Endothelial cell of umbilical vein (primary cell): ENCODE measurements around the gene BLACAT1. TPM values are rescaled to one million over a fixed set of nuclear protein-coding genes. Genes with fewer than 3 reads are reported as not detected.

Experiments used
- BruUV-seq: library from RNA; stranded (reverse); fragments of 400-500 nt; replicated peaks from 2 replicates; lab custom pipeline; 2021; lab: Mats Ljungman, UMichigan
- CTCF ChIA-PET: fragments of 300-600, 350-600 bp; sonication (Branson Sonifier 250); formaldehyde crosslinking; loops from one replicate; lab custom pipeline; 2021; ENCODE audit warnings: antibody characterized with exemption, inconsistent platforms; lab: Charles Lee
- POLR2A ChIA-PET: fragments of 300-600, 350-600 bp; sonication (Branson Sonifier 250); formaldehyde crosslinking; loops from one replicate; lab custom pipeline; 2021; ENCODE audit warnings: antibody characterized with exemption, inconsistent platforms; lab: Charles Lee
- DNase-seq: peaks from one replicate; pipeline ENCODE4 v3.0.0-alpha.2; 2011; ENCODE audit warnings: low read depth, low spot score
- FAIRE-seq: peaks from 2 replicates; lab custom pipeline; 2011; peaks lifted over from hg19 to GRCh38; lab: Jason Lieb, UNC
- H2AFZ ChIP-seq: 2 replicates; pipeline ENCODE4 v1.6.0; 2012; ENCODE audit warnings: low read depth, low read length, control low read depth, inconsistent platforms
- H3K27ac ChIP-seq: 2 replicates; pipeline ENCODE4 v1.5.1; 2011; ENCODE audit warnings: low read depth, mild to moderate bottlenecking, control low read depth, low read length, moderate library complexity; ENCODE audit not compliant: insufficient read depth
- H3K27me3 ChIP-seq, 2 experiments: 2 replicates each; pipeline versions ENCODE4 v1.6.0 to v1.6.1; 2011; ENCODE audit warnings: low read length in 2 of 2, mixed read lengths in 1 of 2; ENCODE audit not compliant: control insufficient read depth in 2 of 2, insufficient read depth in 2 of 2
- H3K36me3 ChIP-seq, 2 experiments: 2 replicates in 1 of 2; 3 replicates in 1 of 2; pipeline ENCODE4 v1.5.1; 2011; ENCODE audit warnings: low read length in 2 of 2, mild to moderate bottlenecking in 1 of 2, moderate library complexity in 1 of 2; ENCODE audit not compliant: control insufficient read depth in 2 of 2, insufficient read depth in 2 of 2; ENCODE audit errors: extremely low read depth in 1 of 2
- H3K4me1 ChIP-seq: 3 replicates; pipeline ENCODE4 v1.5.1; 2011; ENCODE audit warnings: mild to moderate bottlenecking, low read length; ENCODE audit not compliant: control insufficient read depth, insufficient read depth; ENCODE audit errors: extremely low read depth
- H3K4me2 ChIP-seq: 2 replicates; pipeline ENCODE4 v1.6.1; 2011; ENCODE audit warnings: low read length, control low read depth, mixed read lengths; ENCODE audit not compliant: insufficient read depth
- H3K4me3 ChIP-seq, 3 experiments: fragments of 200-600 bp in 1 of 3; sonication (generic), shearing (Covaris generic) in 1 of 3; replicated peaks in 1 of 3; 2 replicates each; pipeline ENCODE4 v1.5.1; 2011 to 2016; ENCODE audit warnings: control low read depth in 3 of 3, low read length in 3 of 3, mild to moderate bottlenecking in 2 of 3, inconsistent platforms in 1 of 3, low read depth in 1 of 3, moderate library complexity in 1 of 3; ENCODE audit not compliant: insufficient read depth in 1 of 3
- H3K79me2 ChIP-seq: 2 replicates; pipeline ENCODE4 v1.6.0; 2012; ENCODE audit warnings: low read length, inconsistent platforms; ENCODE audit not compliant: control insufficient read depth, insufficient read depth
- H3K9ac ChIP-seq: replicated peaks from 2 replicates; pipeline ENCODE3; 2011; ENCODE audit warnings: low read length, control low read depth; ENCODE audit not compliant: insufficient read depth; ENCODE audit errors: extremely low read depth
- H3K9me1 ChIP-seq: replicated peaks from 3 replicates; pipeline ENCODE4 v1.6.0; 2011; ENCODE audit warnings: mild to moderate bottlenecking, low read length; ENCODE audit not compliant: control insufficient read depth, insufficient read depth; ENCODE audit errors: extremely low read depth
- H3K9me3 ChIP-seq: replicated peaks from 2 replicates; pipeline ENCODE4 v1.5.1; 2012; ENCODE audit warnings: low read length, inconsistent platforms; ENCODE audit not compliant: control insufficient read depth, insufficient read depth
- H4K20me1 ChIP-seq: replicated peaks from 2 replicates; pipeline ENCODE3; 2011; ENCODE audit warnings: mild to moderate bottlenecking, low read length; ENCODE audit not compliant: control insufficient read depth, insufficient read depth; ENCODE audit errors: extremely low read depth
- EZH2 ChIP-seq: IDR thresholded peaks from 2 replicates; pipeline ENCODE4 v1.6.1; 2012; ENCODE audit warnings: borderline replicate concordance, low read depth, mild to moderate bottlenecking, moderate library complexity, low read length, inconsistent platforms; ENCODE audit not compliant: severe bottlenecking
- FOS ChIP-seq: IDR thresholded peaks from 2 replicates; pipeline ENCODE4 v1.6.1; 2011; ENCODE audit warnings: mild to moderate bottlenecking, low read length, moderate library complexity, borderline replicate concordance; ENCODE audit not compliant: insufficient read depth
- GATA2 ChIP-seq: IDR thresholded peaks from 2 replicates; pipeline ENCODE4 v1.7.0; 2011; ENCODE audit warnings: low read depth, mild to moderate bottlenecking, moderate library complexity, mixed read lengths, low read length; ENCODE audit not compliant: insufficient read length, insufficient read depth
- JUN ChIP-seq: IDR thresholded peaks from 2 replicates; pipeline ENCODE4 v1.6.1; 2011; ENCODE audit warnings: borderline replicate concordance, low read depth; ENCODE audit not compliant: insufficient read length, insufficient read depth
- MYC ChIP-seq: IDR thresholded peaks from one replicate; pipeline ENCODE4 v1.6.1; 2011; ENCODE audit warnings: mild to moderate bottlenecking, low read depth, low read length
- POLR2A ChIP-seq: IDR thresholded peaks from 2 replicates; pipeline ENCODE4 v1.6.1; 2012; ENCODE audit warnings: low read depth, mild to moderate bottlenecking, control low read depth, low read length
- POLR2AphosphoS5 ChIP-seq: IDR thresholded peaks from 2 replicates; pipeline ENCODE4 v1.6.1; 2012; ENCODE audit warnings: low read depth, mild to moderate bottlenecking, control low read depth, low read length, moderate library complexity; ENCODE audit not compliant: insufficient read depth
- dilution Hi-C: fragments of 300-500 bp; cut with MboI; formaldehyde crosslinking; loops from one replicate; pipeline ENCODE4 v1.15.0; 2019; ENCODE audit warnings: low sequenced_read_pairs; ENCODE audit not compliant: extremely low pct_ligation_motif_present
- intact Hi-C: fragments of 100-400 bp; cut with micrococcal nuclease; formaldehyde crosslinking; loops from one replicate; pipeline ENCODE4 v1.10.0; 2022
- polyA plus RNA-seq, 4 experiments: library from polyadenylated mRNA; depleted of rRNA in 3 of 4; stranded (reverse) in 3 of 4; unstranded in 1 of 4; fragments of >200 nt; gene quantifications; 2 replicates each; pipeline versions ENCODE4 v1.2.1 to v1.2.3, GENCODE V29; 2011 to 2012; ENCODE audit warnings: missing spikeins in 1 of 4
- total RNA-seq: library from RNA; stranded (reverse); gene quantifications from 2 replicates; pipeline ENCODE4 v1.2.3, GENCODE V29; 2021
- TF ChIP-seq, protein P1 (sequence below), 2 donors: IDR thresholded peaks; 1 replicate in 1 of 2; 2 replicates in 1 of 2; pipeline ENCODE4 v1.5.1; 2011; ENCODE audit warnings: low read length in 2 of 2, mild to moderate bottlenecking in 2 of 2, moderate library complexity in 2 of 2, control low read depth in 1 of 2, inconsistent platforms in 1 of 2, low read depth in 1 of 2; ENCODE audit not compliant: insufficient read depth in 1 of 2; ENCODE audit errors: extremely low read depth in 1 of 2
- TF ChIP-seq, protein P2 (sequence below): IDR thresholded peaks from 2 replicates; pipeline ENCODE4 v1.6.1; 2011; ENCODE audit not compliant: insufficient read depth, insufficient read length

BLACAT1 gene
- total and polyA plus RNA-seq, 2 donors (not counting 3 experiments of a cell fraction or from before 2014, with no cell fraction given), result not detected

DNA sequence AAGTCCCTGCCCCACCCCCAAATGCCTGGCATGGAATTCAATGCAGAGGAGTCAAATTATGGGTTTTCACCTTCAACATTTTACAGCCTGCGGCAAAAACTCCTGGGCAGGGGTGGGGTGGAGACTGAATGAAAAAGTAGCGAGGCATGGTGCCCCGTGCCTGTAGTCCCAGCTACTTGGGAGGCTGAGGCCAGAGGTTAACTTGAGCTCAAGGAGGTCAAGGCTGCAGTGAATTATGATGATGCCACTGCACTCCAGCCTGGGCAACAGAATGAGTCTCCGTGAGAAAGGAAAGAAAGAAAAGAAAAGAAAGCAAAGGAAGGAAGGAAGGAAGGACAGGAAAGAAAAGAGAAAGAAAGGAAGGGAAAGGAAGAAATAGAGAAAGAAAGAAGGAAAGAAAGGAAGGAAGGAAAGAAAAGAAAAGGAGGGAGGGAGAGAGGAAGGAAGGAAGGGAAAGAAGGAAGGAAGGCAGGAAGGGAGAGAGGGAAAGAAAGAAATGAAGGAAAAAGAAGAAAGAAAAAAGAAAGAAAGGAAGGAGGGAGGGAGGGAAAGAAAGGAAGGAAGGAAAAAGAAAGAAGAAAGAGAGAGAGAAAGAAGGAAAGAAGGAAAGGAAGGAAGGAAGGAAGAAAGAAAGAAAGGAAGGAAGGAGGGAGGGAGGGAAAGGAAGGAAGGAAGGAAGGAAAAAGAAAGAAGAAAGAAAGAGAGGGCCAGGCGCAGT, 45.1 kb downstream of the BLACAT1 start:
- Histone ChIP-seq H3K9me3 (no peaks in the 10 kb centered on the region), H3K4me2 (no peak overlapping the region), H3K4me1 (no peaks in the 10 kb centered on the region), H4K20me1 (no peaks in the 10 kb centered on the region), H3K36me3 (no peaks in the 10 kb centered on the region), H3K9ac (no peak overlapping the region), H3K79me2 (no peaks in the 10 kb centered on the region), H3K27me3 (peaks cover 3 to 8% of the 10 kb centered on the region in 2 experiments), H3K27ac (no peak overlapping the region), H3K9me1 (no peaks in the 10 kb centered on the region), H3K4me3 (no peak overlapping the region), H2AFZ (no peak overlapping the region)
- TF ChIP-seq POLR2AphosphoS5, result no peak
- no peak for TF ChIP-seq EZH2
- no peak for TF ChIP-seq GATA2
- no peak for TF ChIP-seq FOS
- no peak for TF ChIP-seq JUN
- TF ChIP-seq, protein P1, sequence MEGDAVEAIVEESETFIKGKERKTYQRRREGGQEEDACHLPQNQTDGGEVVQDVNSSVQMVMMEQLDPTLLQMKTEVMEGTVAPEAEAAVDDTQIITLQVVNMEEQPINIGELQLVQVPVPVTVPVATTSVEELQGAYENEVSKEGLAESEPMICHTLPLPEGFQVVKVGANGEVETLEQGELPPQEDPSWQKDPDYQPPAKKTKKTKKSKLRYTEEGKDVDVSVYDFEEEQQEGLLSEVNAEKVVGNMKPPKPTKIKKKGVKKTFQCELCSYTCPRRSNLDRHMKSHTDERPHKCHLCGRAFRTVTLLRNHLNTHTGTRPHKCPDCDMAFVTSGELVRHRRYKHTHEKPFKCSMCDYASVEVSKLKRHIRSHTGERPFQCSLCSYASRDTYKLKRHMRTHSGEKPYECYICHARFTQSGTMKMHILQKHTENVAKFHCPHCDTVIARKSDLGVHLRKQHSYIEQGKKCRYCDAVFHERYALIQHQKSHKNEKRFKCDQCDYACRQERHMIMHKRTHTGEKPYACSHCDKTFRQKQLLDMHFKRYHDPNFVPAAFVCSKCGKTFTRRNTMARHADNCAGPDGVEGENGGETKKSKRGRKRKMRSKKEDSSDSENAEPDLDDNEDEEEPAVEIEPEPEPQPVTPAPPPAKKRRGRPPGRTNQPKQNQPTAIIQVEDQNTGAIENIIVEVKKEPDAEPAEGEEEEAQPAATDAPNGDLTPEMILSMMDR (IDR thresholded peaks at IDR 0.05; ENCODE audit: extremely low read depth in 1 of 2, insufficient read depth in 1 of 2, low read depth in 1 of 2, low read length in 2 of 2), result no peak
- TF ChIP-seq MYC, result no peak
- TF ChIP-seq, protein P2, sequence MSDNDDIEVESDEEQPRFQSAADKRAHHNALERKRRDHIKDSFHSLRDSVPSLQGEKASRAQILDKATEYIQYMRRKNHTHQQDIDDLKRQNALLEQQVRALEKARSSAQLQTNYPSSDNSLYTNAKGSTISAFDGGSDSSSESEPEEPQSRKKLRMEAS, result no peak
- TF ChIP-seq POLR2A, result no peak
- dilution Hi-C loops, result no loop called here
- BruUV-seq, result no TSS peak
- ChIA-PET CTCF (interaction anchor here (1.9 kb wide), 1 partner anchor 14 kb away, joined by 8 read pairs; no protein-coding TSS in a partner anchor), POLR2A (no interaction called here)
- intact Hi-C loops, result no loop called here
- DNase-seq (no peak), FAIRE-seq (no peak)
